Iris pigment epithelial cell (primary cell): ENCODE results near the gene C16orf86.

Source experiments
- DNase-seq: peaks from one replicate; pipeline ENCODE4 v3.0.0-alpha.2; 2011; ENCODE audit warnings: low read depth

The C16orf86 gene

DNA sequence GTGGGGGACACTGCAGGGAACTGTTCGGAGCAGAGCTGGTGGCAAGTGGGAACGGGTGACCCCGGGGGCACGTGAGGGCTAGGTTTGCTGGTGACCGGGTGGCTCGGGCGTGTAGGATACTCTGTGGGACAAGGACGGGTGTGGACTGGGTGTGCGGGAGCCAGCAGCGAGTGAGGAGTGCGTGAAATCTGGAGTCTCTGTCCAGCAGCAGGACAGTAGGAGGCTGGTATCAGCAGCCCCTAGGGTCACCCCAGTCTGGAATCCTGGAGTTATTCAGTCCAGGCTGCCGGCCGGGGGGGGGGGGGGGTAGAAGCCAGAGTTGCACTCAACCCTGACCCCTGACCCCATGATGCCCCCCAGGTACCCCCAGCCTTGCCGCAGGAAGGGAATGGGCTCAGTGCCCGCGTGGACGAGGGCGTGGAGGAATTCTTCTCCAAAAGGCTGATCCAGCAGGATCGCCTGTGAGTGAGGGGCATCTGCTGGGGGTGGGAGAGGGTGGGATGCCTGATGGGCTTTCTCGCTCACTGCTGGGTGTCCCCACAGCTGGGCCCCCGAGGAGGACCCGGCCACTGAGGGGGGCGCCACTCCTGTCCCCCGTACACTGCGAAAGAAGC is 12.7 kb upstream of the C16orf86 start:
- no peak for DNase-seq

DNA sequence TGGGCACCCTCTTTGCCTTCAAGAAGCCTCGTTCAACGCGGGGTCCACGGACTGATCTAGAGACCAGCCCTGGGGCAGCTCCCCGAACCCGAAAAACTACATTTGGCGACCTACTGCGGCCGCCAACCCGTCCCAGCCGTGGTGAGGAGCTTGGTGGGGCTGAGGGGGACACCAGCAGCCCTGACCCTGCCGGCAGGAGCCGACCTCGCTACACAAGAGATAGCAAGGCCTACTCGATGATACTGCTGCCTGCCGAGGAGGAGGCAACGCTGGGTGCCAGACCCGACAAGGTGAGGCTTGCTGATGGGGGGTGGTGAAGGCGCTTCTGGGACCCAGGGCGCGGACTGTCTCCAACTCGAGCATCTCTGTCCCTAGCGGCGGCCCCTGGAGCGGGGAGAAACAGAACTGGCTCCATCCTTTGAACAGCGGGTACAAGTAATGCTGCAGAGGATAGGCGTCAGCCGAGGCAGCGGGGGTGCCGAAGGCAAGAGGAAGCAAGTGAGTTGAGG is 12.2 kb upstream of the C16orf86 start:
- DNase-seq = no peak

DNA sequence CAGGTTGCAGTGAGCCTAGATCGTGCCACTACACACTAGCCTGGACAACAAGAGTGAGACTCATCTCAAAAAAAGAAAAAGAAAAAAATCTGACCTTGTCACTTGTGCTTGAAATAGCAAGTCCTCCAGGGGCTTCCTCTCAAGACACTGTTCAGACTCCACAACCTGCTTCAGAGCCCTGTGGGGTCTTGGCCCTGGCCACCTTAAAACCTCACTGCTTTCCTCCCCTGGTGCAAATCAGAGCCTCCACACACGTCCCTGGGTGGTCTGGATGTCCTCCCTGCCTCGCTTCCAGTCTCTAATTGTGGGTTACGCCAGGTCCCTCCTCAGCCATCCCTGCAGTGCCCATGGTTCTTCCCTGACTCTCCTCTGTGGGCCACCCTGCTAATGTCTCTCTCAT is 11.3 kb upstream of the C16orf86 start:
- DNase-seq = no peak

DNA sequence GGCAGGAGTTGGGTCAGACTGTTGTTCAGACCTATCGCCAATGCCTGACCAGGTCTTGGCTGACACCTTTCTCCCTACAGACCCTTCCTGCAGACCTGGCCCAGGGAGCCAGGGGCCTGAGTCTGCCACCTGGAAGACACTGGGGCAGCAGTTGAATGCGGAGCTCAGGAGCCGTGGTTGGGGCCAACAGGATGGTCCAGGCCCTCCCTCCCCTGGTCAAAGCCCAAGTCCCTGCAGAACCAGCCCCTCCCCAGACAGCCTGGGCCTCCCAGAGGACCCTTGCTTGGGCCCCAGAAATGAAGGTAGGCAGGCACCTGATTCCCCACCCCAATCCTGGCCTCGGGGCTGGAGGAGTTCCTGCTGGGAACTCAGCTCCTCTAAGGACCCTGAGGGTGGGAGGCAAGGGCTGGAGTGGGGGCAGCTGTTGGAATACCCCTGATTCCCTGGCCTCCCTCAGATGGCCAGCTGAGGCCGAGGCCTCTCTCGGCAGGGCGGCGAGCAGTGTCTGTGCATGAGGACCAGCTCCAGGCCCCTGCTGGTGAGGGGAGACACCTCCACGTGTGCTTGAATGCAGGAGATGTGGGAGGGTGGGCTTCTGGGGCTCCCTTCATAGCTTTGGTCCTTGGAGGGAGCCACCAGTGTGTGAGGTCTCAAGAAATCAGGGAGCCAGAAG is 10.1 kb upstream of the C16orf86 start:
- no peak for DNase-seq

DNA sequence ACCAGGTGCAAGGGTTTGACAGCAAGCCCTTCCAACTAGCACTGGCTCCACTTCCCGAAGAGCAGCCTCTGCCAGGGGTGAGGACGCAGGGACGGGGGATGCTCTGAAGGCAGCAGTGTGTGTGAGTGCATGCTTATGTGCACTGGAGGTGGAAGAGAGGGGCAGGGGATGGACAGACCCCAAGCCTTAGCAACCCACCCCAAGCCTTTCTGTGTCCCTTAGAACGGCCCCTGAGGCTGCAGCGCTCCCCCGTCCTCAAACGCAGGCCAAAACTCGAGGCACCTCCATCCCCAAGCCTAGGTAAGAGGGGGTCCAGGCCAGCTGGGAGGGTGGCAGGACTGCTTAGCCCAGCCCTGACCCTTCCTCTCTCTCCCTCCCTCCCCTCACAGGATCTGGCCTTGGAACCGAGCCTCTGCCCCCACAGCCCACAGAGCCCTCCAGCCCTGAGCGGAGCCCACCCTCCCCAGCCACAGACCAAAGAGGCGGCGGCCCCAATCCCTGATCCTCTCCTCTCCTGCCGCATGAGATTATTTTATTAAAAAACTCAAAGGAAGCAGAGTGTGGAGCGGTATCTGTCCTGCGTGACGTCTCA is 9.5 kb upstream of the C16orf86 start:
- no peak for DNase-seq

DNA sequence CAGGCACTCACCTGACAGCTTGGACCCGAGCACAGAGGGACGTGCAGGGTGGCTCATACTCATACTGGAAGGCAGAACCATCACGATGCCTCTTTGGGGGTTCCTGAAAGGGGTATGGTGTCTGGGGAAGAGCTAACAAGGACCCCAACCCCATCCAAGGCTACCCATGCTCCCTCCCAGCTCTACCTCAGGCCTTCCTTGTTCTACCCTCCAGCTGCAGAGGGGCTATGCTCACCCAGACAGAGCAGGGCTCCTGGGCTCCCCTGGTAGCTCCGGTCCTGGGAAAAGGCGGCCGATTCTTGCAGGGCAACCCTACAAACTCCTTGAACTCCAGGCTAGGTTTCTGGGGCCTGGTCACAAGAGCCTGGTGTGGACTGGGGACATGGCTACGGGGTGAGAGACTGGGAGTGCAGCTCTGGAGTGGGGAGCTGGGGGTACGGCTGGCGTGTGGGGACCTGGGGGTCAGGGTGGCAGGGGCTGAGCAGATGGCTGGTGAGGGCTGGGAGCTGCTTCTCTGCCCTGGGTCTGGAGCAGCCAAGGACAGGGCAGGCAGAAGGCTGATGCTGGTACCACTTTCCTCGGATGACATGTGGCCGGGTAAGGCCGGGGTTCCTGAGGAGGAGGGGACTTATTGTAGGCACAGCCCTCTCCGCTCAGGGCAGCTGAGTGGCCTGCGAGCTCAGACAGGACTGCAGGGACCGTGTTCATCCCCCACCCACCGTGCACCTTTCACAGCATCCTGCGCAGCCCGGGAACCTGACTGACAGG is 8.7 kb upstream of the C16orf86 start:
- no peak for DNase-seq

DNA sequence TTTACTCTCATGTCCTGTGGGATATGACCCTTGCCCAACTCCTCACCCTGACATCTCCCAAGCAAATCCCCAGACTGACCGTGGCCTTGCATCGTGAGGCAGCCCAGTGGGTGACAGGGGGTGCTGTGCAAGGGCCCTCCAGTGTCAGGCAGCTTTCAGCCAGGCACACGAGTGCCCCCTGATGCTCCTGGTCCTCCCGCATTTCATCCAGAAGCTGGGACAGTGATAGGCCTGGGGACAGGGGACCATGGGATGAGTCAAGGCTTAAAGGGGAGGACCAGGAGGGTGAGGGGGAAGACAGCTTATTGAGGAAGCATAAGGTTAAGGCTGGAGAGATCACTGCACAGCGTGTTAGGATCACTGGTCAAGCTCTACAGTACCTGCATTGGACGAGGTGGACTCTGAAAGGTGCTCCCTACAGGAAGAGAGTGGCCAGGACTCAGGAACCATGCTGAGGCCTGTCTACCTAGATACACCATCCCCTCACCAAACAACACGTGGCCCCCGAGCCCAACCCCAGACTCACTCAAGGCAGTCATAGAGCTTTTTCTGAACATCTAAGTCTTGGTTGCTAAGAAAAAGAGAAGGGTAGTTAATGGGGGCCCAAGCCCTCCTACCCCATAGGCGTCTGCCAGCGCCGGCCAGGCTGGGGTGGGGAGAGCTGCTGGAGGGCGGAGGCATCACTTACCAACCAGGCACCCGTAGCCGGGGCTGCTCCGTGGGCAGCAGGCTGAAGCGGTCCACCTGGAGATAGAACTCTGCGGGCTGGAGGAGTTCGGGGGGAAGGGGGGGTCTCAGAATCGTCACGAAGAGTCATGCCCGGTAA is 7.6 kb upstream of the C16orf86 start:
- DNase-seq = no peak

DNA sequence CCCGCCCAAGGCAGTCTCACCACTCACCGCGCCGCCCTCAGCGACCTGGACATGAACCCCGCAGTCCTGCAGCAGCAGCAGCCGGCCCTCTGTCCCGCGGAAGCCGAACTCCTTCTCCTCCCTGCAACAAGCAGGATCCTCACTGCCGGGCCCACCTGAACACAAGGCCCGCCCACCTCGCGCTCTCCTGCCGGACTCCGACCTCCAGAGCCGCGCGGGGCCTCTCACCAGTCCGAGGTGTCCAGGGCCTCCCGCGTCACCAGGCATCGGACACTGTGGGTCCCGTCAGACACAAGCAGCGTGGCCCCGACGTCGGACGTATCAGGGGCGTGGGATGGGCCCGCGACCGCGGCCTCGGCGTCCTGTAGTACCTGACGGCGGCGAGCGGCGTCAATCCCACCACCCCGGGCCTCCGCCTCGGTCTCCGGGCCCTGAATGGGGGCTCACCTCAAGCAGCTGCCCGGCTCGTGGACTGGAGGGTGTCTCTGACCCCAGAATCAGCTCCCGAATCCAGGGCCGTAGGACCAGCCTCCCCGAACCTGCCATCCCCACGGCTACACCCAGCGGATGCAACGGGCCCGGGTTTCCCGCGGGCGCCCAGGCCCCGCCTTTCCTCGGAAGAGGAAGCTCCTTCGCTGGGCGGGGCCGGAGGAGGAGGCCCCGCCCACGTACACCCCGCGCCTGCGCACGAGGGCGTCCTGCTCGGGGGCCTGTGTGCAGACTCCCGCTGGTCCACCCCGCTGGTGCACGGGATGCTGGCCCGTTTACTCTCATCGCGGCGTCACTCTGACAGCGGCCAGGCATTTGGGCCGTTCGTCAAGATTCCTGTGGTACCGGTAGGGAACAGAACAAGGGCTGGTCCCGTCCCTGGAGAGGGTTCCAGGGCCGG is 6.7 kb upstream of the C16orf86 start, which contains the start of gene ACD:
ACD (minus strand) TSS at position 586 of the 889 bp plus-strand sequence; CDS start at position 546, 40 bp downstream.
- peak; percentile 85 for DNase-seq

DNA sequence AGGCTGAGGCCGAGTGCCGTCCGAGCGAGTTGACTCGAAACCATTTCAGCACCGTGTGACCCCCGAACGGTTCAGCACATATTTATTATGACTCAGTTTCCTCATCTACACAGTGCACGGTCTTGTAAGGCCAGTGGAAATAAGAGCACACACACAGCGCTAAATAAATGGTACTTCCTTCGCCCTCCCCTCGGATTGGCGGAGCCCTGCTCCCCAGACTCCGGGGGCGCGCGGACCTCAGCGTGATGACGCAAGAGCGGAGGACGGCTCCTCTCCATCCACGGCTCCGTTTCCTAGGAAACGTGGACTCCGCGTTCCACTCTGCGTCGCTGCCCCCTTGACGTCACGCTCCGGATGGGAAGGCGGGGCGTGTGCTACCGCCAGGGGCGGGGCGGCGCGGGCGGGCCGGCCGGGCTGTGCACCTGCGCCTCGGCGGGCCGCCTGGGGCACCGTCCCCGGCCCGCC is 6.0 kb upstream of the C16orf86 start, which contains the start of gene PARD6A:
PARD6A (plus strand) TSS at position 397 of the 465 bp plus-strand sequence. CDS start 79 bp downstream, outside the sequence.
- peak; percentile 97 for DNase-seq

DNA sequence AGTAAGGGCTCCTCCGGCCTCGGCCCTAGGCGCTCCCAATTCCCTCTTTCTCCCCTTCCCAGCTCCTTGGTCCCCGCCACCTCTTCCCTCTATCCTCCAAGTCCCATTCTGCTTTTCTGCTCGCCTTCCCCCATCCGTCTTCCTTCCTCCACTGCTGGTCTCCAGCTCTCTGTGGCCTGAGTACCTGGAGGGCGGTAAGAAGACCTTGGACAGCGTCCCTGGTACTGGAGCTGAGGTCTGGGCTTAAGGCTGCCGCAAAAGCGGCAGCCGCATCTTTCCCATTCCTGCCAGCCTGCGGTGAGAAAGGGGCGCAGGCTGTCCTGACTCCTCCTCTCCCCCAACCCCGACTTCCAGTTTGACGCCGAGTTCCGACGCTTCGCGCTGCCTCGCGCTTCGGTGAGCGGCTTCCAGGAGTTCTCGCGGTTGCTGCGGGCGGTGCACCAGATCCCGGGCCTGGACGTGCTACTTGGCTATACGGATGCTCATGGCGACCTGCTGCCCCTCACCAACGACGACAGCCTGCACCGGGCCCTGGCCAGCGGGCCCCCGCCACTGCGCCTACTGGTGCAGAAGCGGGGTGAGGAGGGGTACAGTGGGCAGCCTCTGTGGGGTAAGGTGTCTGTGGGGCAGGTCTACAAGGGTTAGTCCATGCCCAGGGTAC is 5.4 kb upstream of the C16orf86 start:
- peak; percentile 61 for DNase-seq

DNA sequence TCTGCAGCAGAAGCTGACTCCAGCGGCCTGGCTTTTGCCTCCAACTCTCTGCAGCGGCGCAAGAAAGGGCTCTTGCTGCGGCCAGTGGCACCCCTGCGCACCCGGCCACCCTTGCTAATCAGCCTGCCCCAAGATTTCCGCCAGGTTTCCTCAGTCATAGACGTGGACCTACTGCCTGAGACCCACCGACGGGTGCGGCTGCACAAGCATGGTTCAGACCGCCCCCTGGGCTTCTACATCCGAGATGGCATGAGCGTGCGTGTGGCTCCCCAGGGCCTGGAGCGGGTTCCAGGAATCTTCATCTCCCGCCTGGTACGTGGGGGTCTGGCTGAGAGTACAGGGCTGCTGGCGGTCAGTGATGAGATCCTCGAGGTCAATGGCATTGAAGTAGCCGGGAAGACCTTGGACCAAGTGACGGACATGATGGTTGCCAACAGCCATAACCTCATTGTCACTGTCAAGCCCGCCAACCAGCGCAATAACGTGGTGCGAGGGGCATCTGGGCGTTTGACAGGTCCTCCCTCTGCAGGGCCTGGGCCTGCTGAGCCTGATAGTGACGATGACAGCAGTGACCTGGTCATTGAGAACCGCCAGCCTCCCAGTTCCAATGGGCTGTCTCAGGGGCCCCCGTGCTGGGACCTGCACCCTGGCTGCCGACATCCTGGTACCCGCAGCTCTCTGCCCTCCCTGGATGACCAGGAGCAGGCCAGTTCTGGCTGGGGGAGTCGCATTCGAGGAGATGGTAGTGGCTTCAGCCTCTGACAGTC is 4.5 kb upstream of the C16orf86 start:
- no peak for DNase-seq

DNA sequence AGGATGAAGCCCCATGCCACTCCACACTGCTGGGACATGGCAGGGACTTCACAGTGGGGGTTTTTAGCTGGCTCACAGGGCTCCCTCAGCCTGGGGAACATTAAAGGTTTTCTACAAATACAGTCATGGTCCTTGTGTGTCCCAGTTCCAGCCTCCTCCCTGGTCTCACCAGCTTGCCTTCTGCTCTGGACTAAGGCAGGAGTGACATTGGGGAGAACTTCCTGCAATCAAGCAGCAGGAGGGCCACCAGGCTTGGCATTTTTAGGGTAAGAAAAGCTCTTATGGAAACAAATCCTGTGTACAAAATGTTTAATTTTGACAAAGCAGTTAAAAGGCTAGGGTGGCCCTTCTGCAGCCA is 4.0 kb upstream of the C16orf86 start:
- no peak for DNase-seq

DNA sequence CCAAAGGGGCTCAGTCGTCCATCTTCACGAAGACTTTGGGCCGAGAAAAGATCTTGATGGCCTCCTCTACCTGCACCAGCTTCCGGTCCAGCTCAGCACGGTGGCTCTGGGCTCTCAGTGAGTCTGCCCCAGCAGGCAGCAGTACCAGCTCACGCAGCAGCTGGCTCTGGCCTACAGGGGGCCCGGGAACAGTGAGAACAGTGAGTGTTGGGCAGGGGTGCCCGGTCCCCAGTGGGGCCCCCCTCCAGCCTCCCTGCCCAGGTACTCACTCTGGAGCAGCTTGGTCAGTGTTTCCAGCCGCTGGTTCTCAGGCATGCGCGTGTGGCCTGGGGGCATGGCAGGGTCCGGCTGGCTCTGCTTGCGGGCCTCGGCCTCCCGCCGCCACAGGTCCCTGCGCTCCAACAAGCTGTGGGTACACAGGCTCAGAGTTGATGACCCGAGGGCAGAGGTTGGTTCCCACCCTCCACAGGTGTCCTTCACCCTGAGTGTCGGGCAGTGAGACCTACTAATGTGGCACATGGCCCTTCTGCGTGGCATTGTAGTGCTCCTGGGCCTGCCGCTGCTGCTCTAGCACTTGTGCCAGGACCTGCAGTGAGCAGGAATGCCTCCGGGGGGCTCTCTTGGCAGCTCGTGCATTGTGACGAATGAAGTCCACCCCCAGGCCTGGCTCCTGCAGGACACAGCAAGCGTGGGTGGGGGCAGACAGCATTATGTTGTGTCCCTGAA is 3.3 kb upstream of the C16orf86 start:
- no peak for DNase-seq

DNA sequence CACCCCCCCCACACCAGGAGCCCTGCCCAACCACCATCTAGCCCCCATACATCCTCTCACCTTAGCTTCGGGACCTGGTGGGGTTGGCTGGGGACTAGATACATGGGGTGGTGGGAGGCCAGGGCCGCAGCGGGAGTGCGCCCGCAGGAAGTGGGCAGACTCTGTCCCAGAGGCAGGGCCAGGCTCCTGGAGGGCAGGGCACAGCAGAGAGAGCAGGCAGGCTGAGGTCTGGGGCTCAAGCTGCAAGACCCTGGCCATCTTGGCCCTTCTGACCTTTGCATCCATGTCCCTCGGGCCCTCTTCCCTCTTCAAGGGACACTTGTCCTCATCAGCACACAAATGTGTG is 2.8 kb upstream of the C16orf86 start:
- no peak for DNase-seq

DNA sequence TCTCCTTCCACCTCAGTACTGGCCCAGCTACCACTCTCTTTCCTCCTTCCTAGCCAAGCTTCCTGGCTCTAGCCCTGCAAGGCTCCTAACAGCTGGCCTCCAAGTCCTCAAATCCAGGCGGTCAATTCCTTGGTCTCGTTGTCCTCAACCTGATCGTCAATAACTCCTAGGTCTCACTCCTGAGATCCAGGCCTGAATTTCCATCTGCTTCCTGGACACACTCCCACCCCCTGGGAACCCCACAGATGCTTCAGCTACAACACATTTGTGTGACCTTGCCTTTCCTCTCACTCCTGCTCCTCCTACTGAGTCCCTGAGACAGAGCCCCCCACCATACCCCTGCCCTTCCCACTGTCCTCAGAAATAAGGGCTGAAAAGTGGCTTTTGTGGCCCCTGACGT is 2.4 kb upstream of the C16orf86 start:
- DNase-seq = no peak

DNA sequence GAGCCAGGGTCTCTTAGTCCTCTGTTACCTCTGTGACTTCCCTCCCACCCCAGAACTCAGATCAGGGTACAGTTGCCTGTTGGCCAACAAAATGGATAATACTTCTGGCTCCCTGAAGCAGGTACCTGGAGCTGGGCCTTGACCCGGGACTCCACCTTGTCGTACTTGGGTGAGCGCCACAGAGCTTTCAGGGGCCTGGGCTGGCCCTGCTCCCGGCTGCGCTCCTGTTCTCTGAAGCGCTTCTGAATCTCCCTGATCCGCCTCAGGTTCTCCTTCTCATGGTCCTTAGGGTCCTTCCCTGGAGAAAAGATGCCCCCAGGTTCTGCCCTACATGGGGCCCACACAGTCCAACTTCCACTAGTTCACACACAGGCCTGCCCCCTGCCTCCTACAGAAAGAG is 1.7 kb upstream of the C16orf86 start:
- no peak for DNase-seq

DNA sequence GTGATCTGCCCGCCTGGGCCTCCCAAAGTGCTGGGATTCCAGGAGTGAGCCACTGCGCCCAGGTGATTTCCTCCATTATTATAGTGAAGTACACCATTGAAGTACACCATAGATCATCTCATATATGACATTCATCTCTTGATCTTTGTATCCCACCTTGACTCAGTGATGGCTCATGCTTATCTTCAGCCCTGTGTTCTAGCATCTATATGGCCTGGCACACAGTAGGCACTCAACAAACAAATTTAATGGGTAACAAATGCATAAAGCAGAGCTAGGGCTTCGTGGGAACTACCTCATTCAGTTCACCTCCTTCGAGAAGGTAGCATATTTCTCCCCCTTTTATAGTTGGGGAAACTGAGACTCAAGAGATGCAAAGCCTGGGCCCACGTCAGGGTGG is 1.0 kb upstream of the C16orf86 start:
- DNase-seq = no peak

DNA sequence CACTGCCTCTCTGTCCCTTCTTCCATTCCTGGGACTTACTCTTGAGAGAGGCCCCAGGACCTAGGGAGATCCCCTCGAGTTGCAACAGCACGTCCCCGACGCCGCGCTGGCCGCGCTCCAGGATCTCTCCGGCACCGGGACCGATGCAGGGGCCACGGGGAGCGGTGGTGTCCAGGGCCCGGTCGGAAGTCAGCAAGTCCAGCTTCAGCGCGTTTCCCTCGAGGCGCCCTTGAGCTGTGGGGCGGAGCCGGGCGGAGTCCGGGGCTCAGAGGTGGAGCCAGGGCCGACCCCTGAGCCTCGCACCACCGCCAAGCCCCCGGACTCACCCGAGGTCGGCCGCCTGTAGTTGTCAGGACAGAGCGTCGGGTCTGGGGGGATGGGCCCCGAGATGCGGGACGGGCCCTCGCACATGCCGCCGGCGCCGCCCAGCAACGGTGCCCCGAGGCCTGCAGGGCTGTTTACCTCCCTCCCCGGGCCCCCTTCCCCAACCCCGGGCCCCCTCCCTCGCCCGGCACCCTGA is 522 bp upstream of the C16orf86 start:
- DNase-seq = peak; percentile 32
